RWPE2 (cell line): ENCODE data around the gene MAGI1.

Experiments used
- ATAC-seq: fragments of 200-7000 bp; cut with Tn5 transposase; 3 replicates; pipeline ENCODE4 v1.9.1; 2021; ENCODE audit warnings: low read depth
- DNase-seq: peaks from one replicate; pipeline ENCODE4 v3.0.0-alpha.2; 2020; ENCODE audit warnings: low spot score
- H3K27ac ChIP-seq: fragments of 450-650 bp; 2 replicates; pipeline ENCODE4 v1.5.1; 2017; ENCODE audit warnings: mild to moderate bottlenecking; ENCODE audit not compliant: poor library complexity, severe bottlenecking
- H3K27me3 ChIP-seq: fragments of 250-450 bp; sonication (Bioruptor Pico); 2 replicates; pipeline ENCODE4 v1.5.1; 2021; ENCODE audit warnings: mild to moderate bottlenecking, moderate library complexity; ENCODE audit not compliant: insufficient read depth, poor library complexity, severe bottlenecking
- H3K36me3 ChIP-seq: fragments of 250-450 bp; sonication (Bioruptor Pico); 2 replicates; pipeline ENCODE4 v1.5.1; 2020; ENCODE audit warnings: low read depth, mild to moderate bottlenecking, moderate library complexity
- H3K4me1 ChIP-seq: fragments of 250-450 bp; sonication (Bioruptor Pico); 2 replicates; pipeline ENCODE4 v1.5.1; 2021; ENCODE audit warnings: mild to moderate bottlenecking, moderate library complexity; ENCODE audit not compliant: insufficient read depth, poor library complexity, severe bottlenecking
- H3K4me3 ChIP-seq: fragments of 250-450 bp; sonication (Bioruptor Pico); 2 replicates; pipeline ENCODE4 v1.5.1; 2021; ENCODE audit warnings: mild to moderate bottlenecking, moderate library complexity; ENCODE audit not compliant: severe bottlenecking
- H3K9me3 ChIP-seq: fragments of 250-450 bp; sonication (Bioruptor Pico); 2 replicates; pipeline ENCODE4 v1.5.1; 2021; ENCODE audit warnings: mild to moderate bottlenecking, moderate library complexity; ENCODE audit not compliant: severe bottlenecking
- TF ChIP-seq, protein P1 (sequence below): fragments of 450-650 bp; IDR thresholded peaks from one replicate; pipeline ENCODE4 v1.5.1; 2017; ENCODE audit warnings: mild to moderate bottlenecking, moderate library complexity; ENCODE audit not compliant: poor library complexity, severe bottlenecking

Gene MAGI1

DNA sequence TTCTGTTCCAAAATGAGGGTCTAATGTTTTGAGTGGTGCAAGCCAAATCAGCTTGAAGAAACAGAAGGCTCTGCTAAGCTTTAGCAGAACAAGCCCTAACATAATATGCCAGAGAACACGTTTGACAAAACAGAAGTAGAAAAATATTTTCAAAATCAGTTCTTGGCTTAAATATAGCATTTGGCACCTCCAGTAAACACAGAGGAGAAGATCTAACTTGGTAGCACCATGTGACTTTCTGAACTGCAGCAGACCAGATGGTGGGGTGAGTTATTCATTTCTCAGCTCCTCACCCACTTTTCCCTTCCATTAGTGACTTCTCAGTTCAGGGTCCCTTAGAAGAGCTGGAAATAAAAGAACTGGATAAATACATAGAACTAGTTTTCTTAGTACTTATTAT lies 395.8 kb downstream of the MAGI1 start:
- no peaks in the 10 kb centered on the region for H3K27me3 ChIP-seq
- DNase-seq (no peak), ATAC-seq (no peak)
- H3K9me3 ChIP-seq = no peaks in the 10 kb centered on the region
- TF ChIP-seq, protein P1, sequence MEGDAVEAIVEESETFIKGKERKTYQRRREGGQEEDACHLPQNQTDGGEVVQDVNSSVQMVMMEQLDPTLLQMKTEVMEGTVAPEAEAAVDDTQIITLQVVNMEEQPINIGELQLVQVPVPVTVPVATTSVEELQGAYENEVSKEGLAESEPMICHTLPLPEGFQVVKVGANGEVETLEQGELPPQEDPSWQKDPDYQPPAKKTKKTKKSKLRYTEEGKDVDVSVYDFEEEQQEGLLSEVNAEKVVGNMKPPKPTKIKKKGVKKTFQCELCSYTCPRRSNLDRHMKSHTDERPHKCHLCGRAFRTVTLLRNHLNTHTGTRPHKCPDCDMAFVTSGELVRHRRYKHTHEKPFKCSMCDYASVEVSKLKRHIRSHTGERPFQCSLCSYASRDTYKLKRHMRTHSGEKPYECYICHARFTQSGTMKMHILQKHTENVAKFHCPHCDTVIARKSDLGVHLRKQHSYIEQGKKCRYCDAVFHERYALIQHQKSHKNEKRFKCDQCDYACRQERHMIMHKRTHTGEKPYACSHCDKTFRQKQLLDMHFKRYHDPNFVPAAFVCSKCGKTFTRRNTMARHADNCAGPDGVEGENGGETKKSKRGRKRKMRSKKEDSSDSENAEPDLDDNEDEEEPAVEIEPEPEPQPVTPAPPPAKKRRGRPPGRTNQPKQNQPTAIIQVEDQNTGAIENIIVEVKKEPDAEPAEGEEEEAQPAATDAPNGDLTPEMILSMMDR = no peak
- H3K4me1 ChIP-seq = no peaks in the 10 kb centered on the region
- H3K36me3 ChIP-seq = no peaks in the 10 kb centered on the region
- no peak overlapping the region for H3K27ac ChIP-seq
- no peak overlapping the region for H3K4me3 ChIP-seq

DNA sequence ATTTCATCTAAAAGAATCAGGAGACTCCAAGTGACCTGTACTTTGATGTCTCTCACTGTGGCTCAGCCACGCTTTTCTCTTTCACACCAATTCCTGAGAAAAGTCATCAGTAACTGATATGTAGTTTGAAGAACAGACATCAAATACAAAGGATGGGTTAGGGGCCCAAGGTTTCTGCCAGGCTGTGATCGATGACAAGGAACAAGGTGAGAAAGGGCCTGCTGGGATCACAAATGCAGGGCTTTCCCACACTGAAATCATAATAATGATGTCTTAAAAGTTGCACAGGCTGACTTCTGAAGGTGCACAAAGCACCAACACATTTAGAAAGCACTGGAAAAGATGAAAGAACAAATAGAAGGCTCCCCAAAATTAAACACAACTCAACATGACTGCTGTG lies 396.9 kb downstream of the MAGI1 start:
- H3K4me3 ChIP-seq = no peak overlapping the region
- no peaks in the 10 kb centered on the region for H3K36me3 ChIP-seq
- TF ChIP-seq, protein P1 = no peak
- no peak for DNase-seq
- H3K4me1 ChIP-seq = no peaks in the 10 kb centered on the region
- no peak for ATAC-seq
- no peaks in the 10 kb centered on the region for H3K27me3 ChIP-seq
- no peaks in the 10 kb centered on the region for H3K9me3 ChIP-seq
- no peak overlapping the region for H3K27ac ChIP-seq

DNA sequence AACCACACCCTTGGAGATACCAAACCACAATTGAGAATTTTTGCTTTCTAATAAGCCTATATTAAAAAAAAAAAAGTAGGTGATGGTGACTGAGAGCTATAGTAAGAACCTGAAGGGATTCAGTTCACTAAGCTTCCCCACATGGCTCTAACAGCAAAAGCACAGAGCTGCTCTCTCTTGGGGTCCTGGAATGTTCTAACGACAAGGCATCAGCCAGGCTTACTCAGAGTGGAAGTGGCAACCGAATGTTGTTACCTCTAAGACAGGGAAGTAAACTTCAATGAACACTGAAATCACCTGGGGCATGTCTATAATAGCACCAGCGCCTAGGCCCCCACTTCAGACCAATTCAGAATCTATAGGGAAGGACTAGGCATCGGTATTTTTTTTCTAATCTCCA lies 397.7 kb downstream of the MAGI1 start:
- Histone ChIP-seq H3K36me3 (no peaks in the 10 kb centered on the region), H3K9me3 (no peaks in the 10 kb centered on the region), H3K4me1 (no peaks in the 10 kb centered on the region), H3K27me3 (no peaks in the 10 kb centered on the region), H3K27ac (no peak overlapping the region), H3K4me3 (no peak overlapping the region)
- no peak for DNase-seq
- TF ChIP-seq, protein P1 = no peak
- no peak for ATAC-seq

DNA sequence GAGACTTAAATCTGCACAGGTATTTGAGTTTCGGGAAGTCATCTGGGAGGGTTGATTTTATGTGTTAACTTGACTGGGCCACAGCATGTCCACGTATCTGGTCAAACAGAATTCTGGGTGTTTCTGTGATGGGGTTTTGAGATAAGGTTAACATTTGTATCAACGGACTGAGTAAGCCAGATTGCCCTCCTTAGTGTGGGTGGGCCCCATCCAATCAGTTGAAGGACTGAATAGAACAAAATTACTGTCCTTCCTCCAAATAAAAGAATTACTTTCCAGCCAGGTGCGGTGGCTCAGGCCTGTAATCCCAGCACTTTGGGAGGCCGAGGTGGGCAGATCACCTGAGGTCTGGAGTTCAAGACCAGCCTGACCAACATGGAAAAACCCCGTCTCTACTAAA lies 399.3 kb downstream of the MAGI1 start:
- Histone ChIP-seq H3K9me3 (no peaks in the 10 kb centered on the region), H3K27ac (no peak overlapping the region), H3K36me3 (no peaks in the 10 kb centered on the region), H3K4me3 (no peak overlapping the region), H3K27me3 (no peaks in the 10 kb centered on the region), H3K4me1 (no peaks in the 10 kb centered on the region)
- no peak for DNase-seq
- no peak for ATAC-seq
- TF ChIP-seq, protein P1 = no peak

DNA sequence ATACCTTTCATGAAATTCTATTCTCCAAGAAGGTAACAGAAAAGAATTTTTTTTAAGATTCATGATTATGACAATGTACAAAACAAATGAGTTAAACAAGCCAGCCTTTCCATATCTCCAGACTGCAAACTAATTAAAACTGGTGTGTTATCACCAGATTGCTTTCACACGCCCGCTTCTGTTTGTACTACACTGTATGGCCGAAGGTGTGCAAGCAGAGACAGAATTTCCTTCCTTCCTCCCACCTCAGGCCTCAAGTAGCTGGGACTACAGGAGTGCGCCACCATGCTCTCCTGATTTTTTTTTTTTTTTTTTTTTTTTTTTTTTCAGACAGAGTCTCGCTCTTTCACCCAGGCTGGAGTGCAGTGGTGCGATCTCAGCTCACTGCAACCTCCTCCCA lies 400.4 kb downstream of the MAGI1 start:
- Histone ChIP-seq H3K27me3 (no peaks in the 10 kb centered on the region), H3K27ac (no peak overlapping the region), H3K36me3 (no peaks in the 10 kb centered on the region), H3K9me3 (no peaks in the 10 kb centered on the region), H3K4me3 (no peak overlapping the region), H3K4me1 (no peaks in the 10 kb centered on the region)
- DNase-seq (no peak), ATAC-seq (no peak)
- TF ChIP-seq, protein P1 = no peak
